IPS-18a (cell line): ENCODE measurements around the gene CFLAR.

Experiments used
- H3K27ac ChIP-seq: one replicate; pipeline ENCODE4 v1.5.1; 2013; ENCODE audit warnings: low read length
- H3K27me3 ChIP-seq: one replicate; pipeline ENCODE4 v1.6.1; 2013; ENCODE audit warnings: mild to moderate bottlenecking, low read length; ENCODE audit not compliant: control insufficient read depth, insufficient read depth
- H3K36me3 ChIP-seq: one replicate; pipeline ENCODE4 v1.6.1; 2013; ENCODE audit warnings: low read depth, low read length; ENCODE audit not compliant: control insufficient read depth
- H3K4me1 ChIP-seq: one replicate; pipeline ENCODE4 v1.6.1; 2013; ENCODE audit warnings: low read depth, low read length; ENCODE audit not compliant: control insufficient read depth
- H3K4me3 ChIP-seq: one replicate; pipeline ENCODE4 v1.5.1; 2013; ENCODE audit warnings: low read length
- H3K9ac ChIP-seq: one replicate; pipeline ENCODE4 v1.6.1; 2013; ENCODE audit warnings: mild to moderate bottlenecking, low read length, moderate library complexity
- H3K9me3 ChIP-seq: one replicate; pipeline ENCODE4 v1.6.1; 2013; ENCODE audit warnings: low read depth, low read length; ENCODE audit not compliant: control insufficient read depth

CFLAR gene

GRCh38 chr2:201195331-201195730, 79.4 kb downstream of the CFLAR start:
- H3K27me3 ChIP-seq: no peaks in the 10 kb centered on the region
- no peak overlapping the region for H3K4me3 ChIP-seq
- no peaks in the 10 kb centered on the region for H3K36me3 ChIP-seq
- H3K9me3 ChIP-seq: no peaks in the 10 kb centered on the region
- no peak overlapping the region for H3K27ac ChIP-seq
- H3K9ac ChIP-seq: no peak overlapping the region
- H3K4me1 ChIP-seq: peaks cover 2% of the 10 kb centered on the region

- Histone ChIP-seq H3K4me1 (peaks cover 4% of the 10 kb centered on the region), H3K4me3 (no peak overlapping the region), H3K9ac (no peak overlapping the region), H3K27ac (no peak overlapping the region), H3K27me3 (no peaks in the 10 kb centered on the region), H3K36me3 (no peaks in the 10 kb centered on the region), H3K9me3 (no peaks in the 10 kb centered on the region)
Observed at GRCh38 chr2:201196003-201196402, 80.0 kb downstream of the CFLAR start.

- Histone ChIP-seq H3K27ac (no peak overlapping the region), H3K4me3 (no peak overlapping the region), H3K36me3 (no peaks in the 10 kb centered on the region), H3K27me3 (no peaks in the 10 kb centered on the region), H3K4me1 (peaks cover 4% of the 10 kb centered on the region), H3K9me3 (no peaks in the 10 kb centered on the region), H3K9ac (no peak overlapping the region)
Observed at GRCh38 chr2:201196803-201197202, 80.8 kb downstream of the CFLAR start.

- peaks cover 4% of the 10 kb centered on the region for H3K4me1 ChIP-seq
Observed at GRCh38 chr2:201197781-201198180, 81.8 kb downstream of the CFLAR start.

GRCh38 chr2:201199847-201200246, 83.9 kb downstream of the CFLAR start:
- Histone ChIP-seq H3K9ac (no peak overlapping the region), H3K27me3 (no peaks in the 10 kb centered on the region), H3K4me3 (no peak overlapping the region), H3K9me3 (no peaks in the 10 kb centered on the region), H3K36me3 (no peaks in the 10 kb centered on the region), H3K27ac (no peak overlapping the region), H3K4me1 (peaks cover 4% of the 10 kb centered on the region)

More at GRCh38 chr2:201197781-201198180, 81.8 kb downstream of the CFLAR start:
- H3K36me3 ChIP-seq: no peaks in the 10 kb centered on the region
- H3K9me3 ChIP-seq: no peaks in the 10 kb centered on the region
- H3K27ac ChIP-seq: no peak overlapping the region
- no peak overlapping the region for H3K9ac ChIP-seq
- no peaks in the 10 kb centered on the region for H3K27me3 ChIP-seq
- no peak overlapping the region for H3K4me3 ChIP-seq

GRCh38 chr2:201200345-201200744, 84.4 kb downstream of the CFLAR start:
- H3K9me3 ChIP-seq: no peaks in the 10 kb centered on the region
- H3K4me3 ChIP-seq: no peak overlapping the region
- H3K9ac ChIP-seq: no peak overlapping the region
- H3K27ac ChIP-seq: no peak overlapping the region
- no peaks in the 10 kb centered on the region for H3K36me3 ChIP-seq
- H3K4me1 ChIP-seq: peaks cover 4% of the 10 kb centered on the region
- H3K27me3 ChIP-seq: no peaks in the 10 kb centered on the region

- no peaks in the 10 kb centered on the region for H3K27me3 ChIP-seq
- H3K4me1 ChIP-seq: peaks cover 4% of the 10 kb centered on the region
- H3K9ac ChIP-seq: no peak overlapping the region
- no peaks in the 10 kb centered on the region for H3K9me3 ChIP-seq
- no peaks in the 10 kb centered on the region for H3K36me3 ChIP-seq
- no peak overlapping the region for H3K4me3 ChIP-seq
- H3K27ac ChIP-seq: no peak overlapping the region
Observed at GRCh38 chr2:201201371-201201770, 85.4 kb downstream of the CFLAR start.

- Histone ChIP-seq H3K9ac (no peak overlapping the region), H3K4me1 (peaks cover 4% of the 10 kb centered on the region), H3K9me3 (no peaks in the 10 kb centered on the region), H3K4me3 (no peak overlapping the region), H3K27me3 (no peaks in the 10 kb centered on the region), H3K27ac (no peak overlapping the region), H3K36me3 (no peaks in the 10 kb centered on the region)
Observed at GRCh38 chr2:201203916-201204654, 88.1 kb downstream of the CFLAR start.

- Histone ChIP-seq H3K27ac (no peak overlapping the region), H3K9ac (no peak overlapping the region), H3K9me3 (no peaks in the 10 kb centered on the region), H3K36me3 (no peaks in the 10 kb centered on the region), H3K4me1 (peaks cover 4% of the 10 kb centered on the region), H3K27me3 (no peaks in the 10 kb centered on the region), H3K4me3 (no peak overlapping the region)
Observed at GRCh38 chr2:201204655-201205514, 88.9 kb downstream of the CFLAR start.

GRCh38 chr2:201205515-201205849, 89.5 kb downstream of the CFLAR start:
- Histone ChIP-seq H3K36me3 (no peaks in the 10 kb centered on the region), H3K9me3 (no peaks in the 10 kb centered on the region), H3K4me1 (peaks cover 1% of the 10 kb centered on the region), H3K27ac (no peak overlapping the region), H3K4me3 (no peak overlapping the region), H3K9ac (no peak overlapping the region), H3K27me3 (no peaks in the 10 kb centered on the region)

GRCh38 chr2:201208563-201209252, 92.7 kb downstream of the CFLAR start:
- Histone ChIP-seq H3K27me3 (no peaks in the 10 kb centered on the region), H3K4me1 (no peaks in the 10 kb centered on the region), H3K27ac (no peak overlapping the region), H3K9me3 (no peaks in the 10 kb centered on the region), H3K4me3 (no peak overlapping the region), H3K36me3 (no peaks in the 10 kb centered on the region), H3K9ac (no peak overlapping the region)
